Smooth muscle cell (in vitro differentiated cells): ENCODE results near the gene SEC24B. TPM values are rescaled to one million over a fixed set of nuclear protein-coding genes. Genes with fewer than 3 reads are reported as not detected.

Experiments used
- DNase-seq: peaks from one replicate; lab custom pipeline; 2025; ENCODE audit not compliant: unreplicated experiment; lab: John Stamatoyannopoulos, UW
- H2AFZ ChIP-seq: fragments of 200-600 bp; sonication (generic); 2 replicates; pipeline ENCODE4 v1.6.0; 2016; ENCODE audit warnings: antibody characterized with exemption, low read depth, mild to moderate bottlenecking
- H3F3A ChIP-seq: fragments of 200-600 bp; sonication (generic); 2 replicates; pipeline ENCODE4 v1.6.0; 2017; ENCODE audit warnings: antibody characterized with exemption, low read depth
- H3K27ac ChIP-seq: fragments of 200-600 bp; sonication (generic); 2 replicates; pipeline ENCODE4 v1.5.1; 2016; ENCODE audit warnings: low read depth, mild to moderate bottlenecking
- H3K27me3 ChIP-seq: fragments of 200-600 bp; sonication (generic); 2 replicates; pipeline ENCODE4 v1.6.1; 2016; ENCODE audit warnings: low read depth, mild to moderate bottlenecking
- H3K36me3 ChIP-seq: fragments of 200-600 bp; sonication (generic); 2 replicates; pipeline ENCODE4 v1.5.1; 2016; ENCODE audit warnings: low read depth
- H3K4me1 ChIP-seq: fragments of 200-600 bp; sonication (generic); 2 replicates; pipeline ENCODE4 v1.5.1; 2016; ENCODE audit warnings: low read depth
- H3K4me2 ChIP-seq: fragments of 200-600 bp; sonication (generic); 2 replicates; pipeline ENCODE4 v1.6.0; 2016; ENCODE audit warnings: mild to moderate bottlenecking
- H3K4me3 ChIP-seq: fragments of 200-600 bp; sonication (generic); 2 replicates; pipeline ENCODE4 v1.5.1; 2016; ENCODE audit warnings: mild to moderate bottlenecking
- H3K79me2 ChIP-seq: fragments of 200-600 bp; sonication (generic); 2 replicates; pipeline ENCODE4 v1.6.0; 2016; ENCODE audit warnings: low read depth, mild to moderate bottlenecking
- H3K9ac ChIP-seq: fragments of 200-600 bp; sonication (generic); 2 replicates; pipeline ENCODE4 v1.6.0; 2016; ENCODE audit warnings: low read depth
- H3K9me3 ChIP-seq: fragments of 200-600 bp; sonication (generic); replicated peaks from 2 replicates; pipeline ENCODE4 v1.5.1; 2016; ENCODE audit warnings: low read depth
- H4K20me1 ChIP-seq: fragments of 200-600 bp; sonication (generic); 2 replicates; pipeline ENCODE4 v1.6.0; 2016; ENCODE audit warnings: low read depth
- CTCF ChIP-seq: fragments of 200-600 bp; sonication (generic); IDR thresholded peaks from 2 replicates; pipeline ENCODE4 v1.5.1; 2017; ENCODE audit warnings: borderline replicate concordance, mild to moderate bottlenecking, antibody characterized with exemption; ENCODE audit not compliant: insufficient read depth, poor library complexity, severe bottlenecking
- WGBS: methylation state at CpG from one replicate; pipeline ENCODE4 v1.1.7; 2016; ENCODE audit warnings: low lambda C conversion rate; 5-methylcytosine and 5-hydroxymethylcytosine counted together
- polyA plus RNA-seq: library from polyadenylated mRNA; unstranded; fragments of >200 nt; fragmentation: Nextera tagmentation; extraction: Ambion mirVana; gene quantifications from 2 replicates; pipeline ENCODE4 v1.2.1, GENCODE V29; 2016
- total RNA-seq: library from RNA; depleted of rRNA; stranded (reverse); fragments of >200 nt; gene quantifications from 2 replicates; pipeline ENCODE4 v1.2.3, GENCODE V29; 2014

Gene SEC24B
- total and polyA plus RNA-seq, 2 experiments from 2014 or later: 18.3 to 57.5 TPM

- H3K4me3 ChIP-seq: no peak overlapping the region
- H3K9me3 ChIP-seq: no peaks in the 10 kb centered on the region
- no peaks in the 10 kb centered on the region for H3K4me1 ChIP-seq
- no peaks in the 10 kb centered on the region for H3K27me3 ChIP-seq
- TF ChIP-seq CTCF: no peak
- H3K79me2 ChIP-seq: no peaks in the 10 kb centered on the region
- H3K36me3 ChIP-seq: no peaks in the 10 kb centered on the region
- 51% methylated on average over 3 of the region's 3 CpGs for WGBS
- H3K4me2 ChIP-seq: no peak overlapping the region
- H4K20me1 ChIP-seq: no peaks in the 10 kb centered on the region
- H3K27ac ChIP-seq: no peak overlapping the region
- H2AFZ ChIP-seq: no peak overlapping the region
- no peak overlapping the region for H3K9ac ChIP-seq
- H3F3A ChIP-seq: no peaks in the 10 kb centered on the region
- no peak for DNase-seq
These were observed 22.8 kb upstream of the SEC24B start for GRCh38 chr4:109410776-109411175.

GRCh38 chr4:109411964-109412363 is 21.7 kb upstream of the SEC24B start:
- Histone ChIP-seq H3K4me1 (no peaks in the 10 kb centered on the region), H3K27me3 (no peaks in the 10 kb centered on the region), H3K9me3 (no peaks in the 10 kb centered on the region), H3K9ac (no peak overlapping the region), H3K79me2 (no peaks in the 10 kb centered on the region), H2AFZ (no peak overlapping the region), H3F3A (no peaks in the 10 kb centered on the region), H3K4me3 (no peak overlapping the region), H3K4me2 (no peak overlapping the region), H4K20me1 (no peaks in the 10 kb centered on the region), H3K27ac (no peak overlapping the region), H3K36me3 (no peaks in the 10 kb centered on the region)
- TF ChIP-seq CTCF: no peak
- DNase-seq: no peak
- WGBS: 79% methylated on average over 2 of the region's 2 CpGs

- Histone ChIP-seq H3K36me3 (no peaks in the 10 kb centered on the region), H3K27ac (no peak overlapping the region), H3K27me3 (no peaks in the 10 kb centered on the region), H4K20me1 (no peaks in the 10 kb centered on the region), H3K4me3 (no peak overlapping the region), H3K4me1 (no peaks in the 10 kb centered on the region), H3K9ac (no peak overlapping the region), H3K9me3 (no peaks in the 10 kb centered on the region), H3F3A (no peaks in the 10 kb centered on the region), H2AFZ (no peak overlapping the region), H3K4me2 (no peak overlapping the region), H3K79me2 (no peaks in the 10 kb centered on the region)
- no peak for DNase-seq
- TF ChIP-seq CTCF: no peak
- WGBS: 36% methylated on average over 1 of the region's 1 CpG
These were observed 20.8 kb upstream of the SEC24B start for GRCh38 chr4:109412776-109413175.

GRCh38 chr4:109414938-109415337 is 18.7 kb upstream of the SEC24B start:
- 83% methylated on average over 1 of the region's 1 CpG for WGBS
- Histone ChIP-seq H3K9ac (no peak overlapping the region), H3K4me3 (no peak overlapping the region), H3F3A (no peaks in the 10 kb centered on the region), H3K27ac (no peak overlapping the region), H2AFZ (no peak overlapping the region), H3K27me3 (no peaks in the 10 kb centered on the region), H3K9me3 (no peaks in the 10 kb centered on the region), H3K4me2 (no peak overlapping the region), H3K4me1 (peaks cover 15% of the 10 kb centered on the region), H3K79me2 (no peaks in the 10 kb centered on the region), H4K20me1 (no peaks in the 10 kb centered on the region), H3K36me3 (no peaks in the 10 kb centered on the region)
- TF ChIP-seq CTCF: no peak
- DNase-seq: no peak
